A673 (cell line): ENCODE measurements around the gene HOXC6. TPM values are rescaled to one million over a fixed set of nuclear protein-coding genes. Genes with fewer than 3 reads are reported as not detected.

Experiments
- BruUV-seq: library from RNA; stranded (reverse); fragments of 400-500 nt; replicated peaks from 2 replicates; lab custom pipeline; 2021; lab: Mats Ljungman, UMichigan
- CTCF ChIA-PET: fragments of 300-600 bp; sonication (Branson Sonifier 250); formaldehyde crosslinking; loops from one replicate; lab custom pipeline; 2022; ENCODE audit warnings: antibody characterized with exemption; lab: Charles Lee
- POLR2A ChIA-PET: fragments of 300-600 bp; sonication (Branson Sonifier 250); formaldehyde crosslinking; loops from one replicate; lab custom pipeline; 2022; ENCODE audit warnings: antibody characterized with exemption; ENCODE audit not compliant: low non-redundant PET; lab: Charles Lee
- DNase-seq: peaks from one replicate; pipeline ENCODE4 v3.0.0-alpha.2; 2015; ENCODE audit warnings: low spot score
- H3K27ac ChIP-seq: fragments of 200-600 bp; sonication (generic); 2 replicates; pipeline ENCODE4 v1.5.1; 2016; ENCODE audit warnings: mixed run types, low read depth, mild to moderate bottlenecking, mixed read lengths, antibody characterized with exemption, low read length; ENCODE audit not compliant: poor library complexity, severe bottlenecking
- H3K27me3 ChIP-seq: fragments of 200-600 bp; sonication (generic); replicated peaks from 2 replicates; pipeline ENCODE4 v1.6.1; 2017; ENCODE audit warnings: mixed run types, low read depth, mild to moderate bottlenecking, mixed read lengths, antibody characterized with exemption, low read length; ENCODE audit not compliant: insufficient read depth, poor library complexity
- H3K36me3 ChIP-seq: fragments of 200-600 bp; sonication (generic); 2 replicates; pipeline ENCODE4 v1.6.1; 2016; ENCODE audit warnings: mixed run types, mild to moderate bottlenecking, mixed read lengths, antibody characterized with exemption, low read length; ENCODE audit not compliant: insufficient read depth, poor library complexity, severe bottlenecking
- H3K4me1 ChIP-seq: fragments of 200-600 bp; sonication (generic); 2 replicates; pipeline ENCODE4 v1.6.1; 2017; ENCODE audit warnings: mixed run types, mild to moderate bottlenecking, mixed read lengths, antibody characterized with exemption, low read length; ENCODE audit not compliant: insufficient read depth, poor library complexity, severe bottlenecking
- H3K4me3 ChIP-seq: fragments of 200-600 bp; sonication (generic); 2 replicates; pipeline ENCODE4 v1.5.1; 2016; ENCODE audit warnings: low read depth, mixed run types, mild to moderate bottlenecking, mixed read lengths, low read length; ENCODE audit not compliant: poor library complexity, severe bottlenecking
- H3K9me3 ChIP-seq: fragments of 200-600 bp; sonication (generic); 2 replicates; pipeline ENCODE4 v1.6.1; 2016; ENCODE audit warnings: mixed run types, low read depth, mild to moderate bottlenecking, mixed read lengths, antibody characterized with exemption, low read length; ENCODE audit not compliant: poor library complexity, severe bottlenecking
- EZH2 ChIP-seq: fragments of 200-600 bp; sonication (generic); IDR thresholded peaks from 2 replicates; pipeline ENCODE4 v1.6.1; 2017; ENCODE audit warnings: borderline replicate concordance, low read depth, mild to moderate bottlenecking, mixed read lengths, antibody characterized with exemption, low read length; ENCODE audit not compliant: poor library complexity, severe bottlenecking
- intact Hi-C: fragments of 100-400 bp; cut with micrococcal nuclease; formaldehyde crosslinking; loops from one replicate; pipeline ENCODE4 v1.10.0; 2022; ENCODE audit not compliant: unreplicated experiment
- total RNA-seq: library from RNA; stranded (reverse); gene quantifications from 2 replicates; pipeline ENCODE4 v1.2.3, GENCODE V29; 2021
- TF ChIP-seq, protein P1 (sequence below): fragments of 300-800, 200-600 bp; sonication (generic); conservative IDR thresholded peaks from 2 replicates; pipeline ENCODE4 v1.5.1; 2017; ENCODE audit warnings: low read depth, mild to moderate bottlenecking, antibody characterized with exemption, low read length, moderate library complexity, mixed read lengths

The HOXC6 gene
- total RNA-seq, 1 experiment from 2014 or later: 20.8 TPM

DNA sequence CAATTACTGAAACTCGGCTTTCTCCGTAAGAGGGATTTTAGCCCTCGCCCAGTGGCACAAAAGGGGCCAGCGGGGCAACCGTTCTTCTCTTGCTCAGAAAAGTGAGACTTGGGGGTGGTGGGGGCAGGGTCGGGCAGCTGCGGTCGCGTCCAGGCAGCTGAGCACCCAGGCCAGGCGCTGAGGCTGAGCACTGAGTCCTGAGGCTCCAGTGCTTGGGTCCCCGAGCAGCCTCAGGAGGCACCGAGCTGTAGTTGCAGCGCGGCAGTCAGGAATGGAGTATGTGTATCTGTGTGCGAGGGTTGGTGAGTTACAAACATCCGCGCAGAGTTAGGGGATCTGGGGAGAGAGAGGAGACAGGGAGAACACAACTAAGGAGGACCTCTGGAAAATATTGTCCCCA, 4.1 kb upstream of the HOXC6 start:
- Histone ChIP-seq H3K4me3 (no peak overlapping the region), H3K9me3 (no peaks in the 10 kb centered on the region), H3K4me1 (peaks cover 88% of the 10 kb centered on the region), H3K36me3 (no peaks in the 10 kb centered on the region), H3K27me3 (no peaks in the 10 kb centered on the region), H3K27ac (peak overlapping the region; percentile 45)
- DNase-seq: no peak
- intact Hi-C loops: no loop called here
- no TSS peak for BruUV-seq
- TF ChIP-seq, protein P1, sequence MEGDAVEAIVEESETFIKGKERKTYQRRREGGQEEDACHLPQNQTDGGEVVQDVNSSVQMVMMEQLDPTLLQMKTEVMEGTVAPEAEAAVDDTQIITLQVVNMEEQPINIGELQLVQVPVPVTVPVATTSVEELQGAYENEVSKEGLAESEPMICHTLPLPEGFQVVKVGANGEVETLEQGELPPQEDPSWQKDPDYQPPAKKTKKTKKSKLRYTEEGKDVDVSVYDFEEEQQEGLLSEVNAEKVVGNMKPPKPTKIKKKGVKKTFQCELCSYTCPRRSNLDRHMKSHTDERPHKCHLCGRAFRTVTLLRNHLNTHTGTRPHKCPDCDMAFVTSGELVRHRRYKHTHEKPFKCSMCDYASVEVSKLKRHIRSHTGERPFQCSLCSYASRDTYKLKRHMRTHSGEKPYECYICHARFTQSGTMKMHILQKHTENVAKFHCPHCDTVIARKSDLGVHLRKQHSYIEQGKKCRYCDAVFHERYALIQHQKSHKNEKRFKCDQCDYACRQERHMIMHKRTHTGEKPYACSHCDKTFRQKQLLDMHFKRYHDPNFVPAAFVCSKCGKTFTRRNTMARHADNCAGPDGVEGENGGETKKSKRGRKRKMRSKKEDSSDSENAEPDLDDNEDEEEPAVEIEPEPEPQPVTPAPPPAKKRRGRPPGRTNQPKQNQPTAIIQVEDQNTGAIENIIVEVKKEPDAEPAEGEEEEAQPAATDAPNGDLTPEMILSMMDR: no peak
- no peak for TF ChIP-seq EZH2
- ChIA-PET POLR2A (no interaction called here), CTCF (interaction anchor here (0.5 kb wide), 1 partner anchor 185 kb away, joined by 5 read pairs; no protein-coding TSS in a partner anchor)

DNA sequence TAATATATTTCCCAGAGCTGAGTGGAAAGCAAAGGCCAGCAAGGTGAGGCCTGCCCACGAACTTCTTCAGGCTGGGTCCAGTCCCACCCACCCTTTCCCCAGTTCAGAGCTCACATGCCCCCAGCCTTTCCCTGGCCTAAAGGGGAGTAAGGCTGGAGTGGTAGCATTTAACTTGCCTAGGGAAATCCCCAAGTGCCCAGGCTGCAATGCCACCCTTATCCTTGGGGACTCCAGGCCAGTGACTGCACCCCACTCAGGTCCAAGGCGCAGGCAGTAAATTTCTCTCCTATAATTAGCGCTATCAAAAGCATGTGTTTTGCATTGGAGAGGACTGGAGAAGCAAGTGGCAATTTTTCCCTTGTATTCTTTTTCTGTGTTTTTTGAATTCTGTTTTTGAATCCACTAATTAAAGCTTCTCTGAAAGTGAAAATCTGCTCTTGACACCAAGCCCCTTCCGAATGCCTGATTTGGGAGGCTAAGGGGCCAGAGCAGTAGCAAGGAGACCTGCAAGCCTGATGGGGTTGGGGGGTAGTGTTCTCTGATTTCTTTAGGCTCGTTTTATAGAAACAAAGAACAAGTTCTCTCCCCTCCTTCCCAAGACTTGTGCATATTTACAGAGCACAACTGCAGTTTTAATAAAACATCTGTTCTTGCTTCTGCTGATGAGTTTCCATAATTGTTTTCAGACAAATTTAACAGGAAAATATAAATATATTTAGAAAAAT, 3.5 kb upstream of the HOXC6 start:
- CTCF ChIA-PET: interaction anchor here (0.6 kb wide), 1 partner anchor 29 kb away, joined by 3 read pairs; no protein-coding TSS in a partner anchor

DNA sequence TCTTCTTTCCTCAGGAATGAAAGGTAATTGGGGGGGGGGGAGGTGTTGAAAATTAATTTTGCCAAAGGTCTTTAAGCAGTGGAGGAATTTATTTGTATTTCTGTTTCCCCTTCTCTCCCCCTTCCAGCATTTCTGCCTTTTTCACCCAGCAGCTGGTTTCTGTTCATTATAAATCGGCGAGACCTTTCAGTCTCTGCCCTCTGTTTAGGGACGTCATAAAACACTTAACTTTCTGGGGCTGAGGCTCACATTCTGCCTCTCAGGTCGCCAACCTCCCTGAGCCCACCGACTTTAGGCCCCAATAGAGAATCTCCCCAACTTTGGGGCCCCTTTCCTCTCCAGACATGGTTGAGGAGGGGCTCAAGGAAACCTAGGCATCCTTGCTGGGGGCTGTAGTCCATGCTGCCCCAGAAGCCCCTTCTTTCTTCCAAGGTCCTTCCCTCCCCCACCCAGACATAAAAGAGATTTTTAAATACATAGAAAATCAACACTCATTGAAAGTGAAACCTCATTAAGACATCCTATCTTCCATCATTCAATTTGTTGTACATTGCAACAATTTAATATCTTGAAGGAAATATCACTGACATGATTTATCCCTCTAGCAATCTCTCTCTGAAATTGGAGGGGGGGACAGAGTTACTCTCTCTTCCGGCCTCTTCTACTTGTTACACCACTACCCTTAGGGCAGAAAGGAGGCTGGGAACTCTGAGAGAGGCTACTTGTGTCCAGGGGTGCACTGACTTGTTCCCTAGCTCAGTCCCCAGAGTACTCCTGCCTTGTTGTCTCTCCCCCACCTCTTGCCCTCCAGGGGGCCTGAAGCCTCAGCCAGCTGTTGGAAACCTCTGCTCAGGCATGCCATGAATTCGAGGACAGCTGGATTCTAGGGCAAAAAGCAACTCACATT, 2.5 kb upstream of the HOXC6 start:
- H3K27me3 ChIP-seq: no peaks in the 10 kb centered on the region

More for the DNA sequence above, 3.5 kb upstream of the HOXC6 start:
- Histone ChIP-seq H3K4me1 (peaks cover 87% of the 10 kb centered on the region), H3K27ac (peak overlapping the region; percentile 46), H3K9me3 (no peaks in the 10 kb centered on the region), H3K4me3 (no peak overlapping the region), H3K36me3 (peaks cover 2% of the 10 kb centered on the region), H3K27me3 (no peaks in the 10 kb centered on the region)
- intact Hi-C loops: no loop called here
- no peak for DNase-seq
- no TSS peak for BruUV-seq
- TF ChIP-seq, protein P1: no peak
- TF ChIP-seq EZH2: no peak
- POLR2A ChIA-PET: no interaction called here

More for the DNA sequence above, 2.5 kb upstream of the HOXC6 start:
- Histone ChIP-seq H3K4me3 (no peak overlapping the region), H3K36me3 (peaks cover 13% of the 10 kb centered on the region), H3K9me3 (no peaks in the 10 kb centered on the region), H3K27ac (peak overlapping the region; percentile 46), H3K4me1 (peaks cover 77% of the 10 kb centered on the region)
- TF ChIP-seq EZH2: no peak
- TF ChIP-seq, protein P1: no peak
- peak; percentile 54 for DNase-seq
- intact Hi-C loops: no loop called here
- CTCF ChIA-PET: interaction anchor here (0.6 kb wide), 3 partner anchors 15 to 166 kb away, joined by 3 to 4 read pairs (median 3); no protein-coding TSS in a partner anchor
- POLR2A ChIA-PET: interaction anchor here (0.5 to 0.7 kb wide), 2 partner anchors 8 to 26 kb away, joined by 3 to 7 read pairs; partner anchors contain the start of gene HOXC9
- BruUV-seq: no TSS peak
